OCI-LY7 (cell line): ENCODE measurements around the gene ZBTB20. TPM values are rescaled to one million over a fixed set of nuclear protein-coding genes. Genes with fewer than 3 reads are reported as not detected.

ENCODE experiments used
- BruUV-seq: library from RNA; stranded (reverse); fragments of 400-500 nt; replicated peaks from 2 replicates; lab custom pipeline; 2021; lab: Mats Ljungman, UMichigan
- CTCF ChIA-PET: fragments of 300-600 bp; sonication (Branson Sonifier 250); formaldehyde crosslinking; loops from one replicate; lab custom pipeline; 2022; ENCODE audit warnings: antibody characterized with exemption; ENCODE audit not compliant: unreplicated experiment; lab: Charles Lee
- POLR2A ChIA-PET: fragments of 300-600 bp; sonication (Branson Sonifier 250); formaldehyde crosslinking; loops from one replicate; lab custom pipeline; 2022; ENCODE audit warnings: antibody characterized with exemption; lab: Charles Lee
- DNase-seq: peaks from one replicate; pipeline ENCODE4 v3.0.0-alpha.2; 2015; ENCODE audit warnings: low spot score
- H2AFZ ChIP-seq: fragments of 200-600 bp; sonication (generic), shearing (Covaris generic); 2 replicates; pipeline ENCODE4 v1.6.1; 2014; ENCODE audit warnings: mild to moderate bottlenecking, antibody characterized with exemption, low read length, moderate library complexity
- H3K27ac ChIP-seq: fragments of 200-600 bp; sonication (generic); 2 replicates; pipeline ENCODE4 v1.5.1; 2014; ENCODE audit warnings: mixed run types, low read depth, mild to moderate bottlenecking, moderate library complexity, low read length, inconsistent platforms; ENCODE audit not compliant: poor library complexity, severe bottlenecking
- H3K36me3 ChIP-seq: fragments of 200-600 bp; sonication (generic); 2 replicates; pipeline ENCODE4 v1.6.1; 2014; ENCODE audit warnings: mild to moderate bottlenecking, antibody characterized with exemption, low read length, moderate library complexity, mixed read lengths; ENCODE audit not compliant: insufficient read depth
- H3K4me1 ChIP-seq: fragments of 200-600 bp; sonication (generic); 2 replicates; pipeline ENCODE4 v1.5.1; 2014; ENCODE audit warnings: mild to moderate bottlenecking, low read length; ENCODE audit not compliant: insufficient read depth, poor library complexity, severe bottlenecking
- H3K4me2 ChIP-seq: fragments of 200-600 bp; sonication (generic); 2 replicates; pipeline ENCODE4 v1.6.1; 2014; ENCODE audit warnings: mild to moderate bottlenecking, low read length
- H3K4me3 ChIP-seq: fragments of 200-600 bp; sonication (generic); 2 replicates; pipeline ENCODE4 v1.5.1; 2014; ENCODE audit warnings: mild to moderate bottlenecking, low read depth, low read length; ENCODE audit not compliant: poor library complexity, severe bottlenecking
- H3K79me2 ChIP-seq: fragments of 200-600 bp; sonication (generic); 2 replicates; pipeline ENCODE4 v1.6.1; 2016; ENCODE audit warnings: low read depth, mild to moderate bottlenecking, low read length, moderate library complexity, mixed read lengths; ENCODE audit not compliant: insufficient read depth
- H3K9me2 ChIP-seq: fragments of 200-600 bp; sonication (generic); 2 replicates; pipeline ENCODE4 v1.6.1; 2016; ENCODE audit warnings: mild to moderate bottlenecking, low read length, mixed read lengths; ENCODE audit not compliant: insufficient read depth
- H3K9me3 ChIP-seq: fragments of 200-600 bp; sonication (generic); 2 replicates; pipeline ENCODE4 v1.6.1; 2014; ENCODE audit warnings: mild to moderate bottlenecking, mixed run types, low read length, mixed read lengths
- H4K20me1 ChIP-seq: fragments of 200-600 bp; sonication (generic); 2 replicates; pipeline ENCODE4 v1.6.1; 2014; ENCODE audit warnings: mild to moderate bottlenecking, antibody characterized with exemption, low read length, moderate library complexity, mixed read lengths; ENCODE audit not compliant: insufficient read depth
- CTCF ChIP-seq: fragments of 200-600 bp; sonication (generic); conservative IDR thresholded peaks from 2 replicates; pipeline ENCODE4 v1.5.1; 2014; ENCODE audit warnings: mild to moderate bottlenecking, antibody characterized with exemption, low read length, moderate library complexity, mixed read lengths
- EZH2phosphoT487 ChIP-seq: fragments of 200-600 bp; sonication (generic); IDR thresholded peaks from 2 replicates; pipeline ENCODE4 v1.6.1; 2018; ENCODE audit warnings: low read depth, borderline replicate concordance, mild to moderate bottlenecking, mixed run types, antibody characterized with exemption, low read length, moderate library complexity, mixed read lengths
- intact Hi-C: fragments of 100-400 bp; cut with micrococcal nuclease; formaldehyde crosslinking; loops from one replicate; pipeline ENCODE4 v1.10.0; 2022; ENCODE audit not compliant: unreplicated experiment
- total RNA-seq, 2 experiments: library from RNA; depleted of rRNA in 1 of 2; stranded (reverse); fragments of >200 nt in 1 of 2; shearing (Covaris generic) in 1 of 2; gene quantifications; 2 replicates each; pipeline ENCODE4 v1.2.3, GENCODE V29; 2014 to 2022

The ZBTB20 gene
- total RNA-seq, 2 experiments from 2014 or later = 5.5 to 11.8 TPM

- intact Hi-C loops = loop anchor here (1.0 to 10.0 kb wide), 3 partner anchors 35 to 141 kb away; no protein-coding TSS in a partner anchor
- no peaks in the 10 kb centered on the region for H3K9me3 ChIP-seq
- H2AFZ ChIP-seq = peak overlapping the region; percentile 86
- no peak overlapping the region for H3K27ac ChIP-seq
- no TSS peak for BruUV-seq
- ChIA-PET POLR2A (interaction anchor here (0.5 to 1.3 kb wide), 10 partner anchors 32 to 1800 kb away, joined by 3 to 6 read pairs (median 4); no protein-coding TSS in a partner anchor), CTCF (interaction anchor here (0.8 kb wide), 1 partner anchor 9 kb away, joined by 3 read pairs; no protein-coding TSS in a partner anchor)
- TF ChIP-seq EZH2phosphoT487 (no peak), CTCF (peak; percentile 93)
- H3K4me2 ChIP-seq = peak overlapping the region; percentile 54
- DNase-seq = peak; percentile 71
- no peaks in the 10 kb centered on the region for H3K9me2 ChIP-seq
- H3K4me3 ChIP-seq = peak overlapping the region; percentile 32
- H3K79me2 ChIP-seq = no peaks in the 10 kb centered on the region
- H3K4me1 ChIP-seq = peaks cover 5% of the 10 kb centered on the region
- H3K36me3 ChIP-seq = no peaks in the 10 kb centered on the region
- no peaks in the 10 kb centered on the region for H4K20me1 ChIP-seq
Observed at GRCh38 chr3:114383875-114384557, 763.1 kb downstream of the ZBTB20 start.

- no TSS peak for BruUV-seq
Observed at GRCh38 chr3:114380233-114380651, 766.8 kb downstream of the ZBTB20 start.

More at GRCh38 chr3:114380233-114380651, 766.8 kb downstream of the ZBTB20 start:
- TF ChIP-seq CTCF = no peak
- TF ChIP-seq EZH2phosphoT487 = no peak
- ChIA-PET POLR2A (interaction anchor here (1.0 to 1.3 kb wide), 2 partner anchors 16 to 67 kb away, joined by 3 read pairs; no protein-coding TSS in a partner anchor), CTCF (no interaction called here)
- intact Hi-C loops = loop anchor here (10.0 kb wide), 1 partner anchor 145 kb away; no protein-coding TSS in a partner anchor
- DNase-seq = no peak
- no peak overlapping the region for H3K4me2 ChIP-seq
- no peak overlapping the region for H2AFZ ChIP-seq
- H3K27ac ChIP-seq = no peak overlapping the region
- no peaks in the 10 kb centered on the region for H3K79me2 ChIP-seq
- H3K9me2 ChIP-seq = no peaks in the 10 kb centered on the region
- peaks cover 5% of the 10 kb centered on the region for H3K4me1 ChIP-seq
- H3K4me3 ChIP-seq = no peak overlapping the region
- no peaks in the 10 kb centered on the region for H3K9me3 ChIP-seq
- no peaks in the 10 kb centered on the region for H3K36me3 ChIP-seq
- H4K20me1 ChIP-seq = no peaks in the 10 kb centered on the region
